NCI-H526 treated with DMSO at 0.1 percent for 48 hours (cell line): ENCODE data around the gene HERC3.

Experiments
- DNase-seq: peaks from one replicate; lab custom pipeline; 2025; lab: John Stamatoyannopoulos, UW

Gene HERC3

GRCh38 chr4:88720451-88721428 is 128.5 kb downstream of the HERC3 start:
- no peak for DNase-seq

- no peak for DNase-seq
Measured at GRCh38 chr4:88722276-88722780, 130.0 kb downstream of the HERC3 start.

- no peak for DNase-seq
Measured at GRCh38 chr4:88722828-88723227, 130.5 kb downstream of the HERC3 start.

- no peak for DNase-seq
Measured at GRCh38 chr4:88724406-88724805, 132.1 kb downstream of the HERC3 start.

GRCh38 chr4:88725143-88725542 is 132.9 kb downstream of the HERC3 start:
- no peak for DNase-seq

- DNase-seq = no peak
Measured at GRCh38 chr4:88725986-88726385, 133.7 kb downstream of the HERC3 start.

- no peak for DNase-seq
Measured at GRCh38 chr4:88728146-88728545, 135.9 kb downstream of the HERC3 start.

GRCh38 chr4:88729146-88729760 is 137.0 kb downstream of the HERC3 start:
- no peak for DNase-seq

- no peak for DNase-seq
Measured at GRCh38 chr4:88730811-88731210, 138.5 kb downstream of the HERC3 start.

GRCh38 chr4:88731381-88731780 is 139.1 kb downstream of the HERC3 start:
- no peak for DNase-seq

GRCh38 chr4:88732714-88733368 is 140.6 kb downstream of the HERC3 start:
- no peak for DNase-seq

GRCh38 chr4:88734403-88734949 is 142.2 kb downstream of the HERC3 start:
- no peak for DNase-seq

- no peak for DNase-seq
Measured at GRCh38 chr4:88735564-88735963, 143.3 kb downstream of the HERC3 start.

- DNase-seq = no peak
Measured at GRCh38 chr4:88736264-88736663, 144.0 kb downstream of the HERC3 start.

- no peak for DNase-seq
Measured at GRCh38 chr4:88737307-88737941, 145.1 kb downstream of the HERC3 start.

GRCh38 chr4:88738180-88738579 is 145.9 kb downstream of the HERC3 start:
- no peak for DNase-seq

- no peak for DNase-seq
Measured at GRCh38 chr4:88742561-88742960, 150.3 kb downstream of the HERC3 start.

GRCh38 chr4:88743696-88744095 is 151.4 kb downstream of the HERC3 start:
- DNase-seq = no peak

GRCh38 chr4:88744609-88745008 is 152.3 kb downstream of the HERC3 start:
- DNase-seq = no peak

- DNase-seq = no peak
Measured at GRCh38 chr4:88745175-88745574, 152.9 kb downstream of the HERC3 start.

- DNase-seq = no peak
Measured at GRCh38 chr4:88745581-88746163, 153.4 kb downstream of the HERC3 start.
